Measurements from ENCODE around the gene TUBD1.

DNA sequence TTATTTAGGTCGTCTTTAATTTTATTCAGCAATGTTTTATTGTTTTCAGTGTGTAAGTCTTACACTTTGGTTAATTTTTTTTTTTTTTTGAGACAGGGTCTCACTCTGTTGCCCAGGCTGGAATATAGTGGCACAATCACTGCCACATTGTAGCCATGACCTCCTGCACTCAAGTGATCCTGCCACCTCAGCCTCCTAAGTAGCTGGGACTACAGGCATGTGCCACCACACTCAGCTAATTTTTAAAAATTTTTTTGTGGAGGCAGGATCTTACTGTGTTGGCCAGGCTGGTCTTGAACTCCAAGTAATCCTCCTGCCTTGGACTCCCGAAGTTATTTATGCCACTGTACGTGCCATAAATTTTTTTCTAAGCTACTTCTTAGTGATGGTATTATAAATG, 14.7 kb upstream of the TUBD1 start:
- TF ChIP-seq YY1 (IDR thresholded peaks at IDR 0.05; ENCODE audit: insufficient read depth, insufficient read length) (no peak), SUZ12 (IDR thresholded peaks at IDR 0.05; ENCODE audit: extremely low read depth, insufficient read depth, insufficient read length) (no peak), ZNF274 (IDR thresholded peaks at IDR 0.05; ENCODE audit: low read depth, low read length) (no peak)

All from NT2/D1 (cell line).